GM12801 (cell line): ENCODE data around the gene RASA1.

Source experiments
- CTCF ChIP-seq: IDR thresholded peaks from one replicate; pipeline ENCODE4 v1.5.1; 2011; ENCODE audit warnings: control low read depth; ENCODE audit not compliant: insufficient read length; ENCODE audit errors: extremely low read depth

Gene RASA1

DNA sequence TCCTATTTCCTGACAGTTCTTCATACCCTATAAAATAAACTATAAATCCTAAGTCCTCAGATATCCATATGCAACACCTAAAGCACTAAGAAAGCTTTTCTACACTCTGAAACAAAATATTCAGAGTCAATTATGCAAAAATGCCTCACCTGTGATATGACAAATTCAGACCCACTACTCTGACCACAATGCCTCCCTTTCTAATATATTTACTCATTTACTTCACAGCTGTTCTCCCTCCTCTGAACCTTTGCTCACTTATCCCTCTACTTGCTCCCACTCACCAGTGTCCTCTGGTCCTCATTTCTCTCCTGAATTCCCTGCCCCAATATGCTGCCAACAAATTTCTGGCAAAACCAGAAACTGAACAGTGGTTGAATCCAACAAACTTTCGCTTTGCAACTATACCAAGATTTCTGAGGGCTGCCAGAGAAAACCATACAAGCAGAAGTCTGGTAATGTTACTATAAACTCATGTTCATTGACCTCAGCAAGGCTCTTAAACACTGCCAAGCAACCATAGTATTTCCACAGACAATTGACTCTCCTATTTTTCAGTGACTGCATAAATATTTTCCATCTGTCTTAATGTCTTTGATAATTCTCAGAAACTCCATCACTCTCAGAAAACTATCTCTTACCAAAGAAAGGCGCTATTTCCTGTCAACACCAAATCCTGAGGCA, 137.9 kb downstream of the RASA1 start:
- no peak for TF ChIP-seq CTCF

DNA sequence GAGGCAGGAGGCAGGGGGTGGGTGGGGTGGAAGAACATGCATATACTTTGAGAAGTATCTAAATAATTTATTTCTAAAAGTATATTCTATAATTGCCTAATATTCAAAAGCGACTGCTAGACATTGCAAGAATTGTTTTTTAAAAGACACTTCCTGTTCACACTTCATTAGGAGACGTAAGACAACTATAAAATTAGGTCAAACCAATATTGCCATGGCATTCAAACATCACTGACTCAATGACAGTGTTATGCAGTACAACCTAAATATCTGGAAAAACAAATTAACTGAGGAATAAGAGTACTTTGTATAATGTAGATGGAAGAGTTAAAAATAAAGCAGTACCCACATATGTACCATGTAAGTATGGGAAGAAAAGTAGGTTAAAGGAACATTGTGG, 140.5 kb downstream of the RASA1 start:
- no peak for TF ChIP-seq CTCF

- TF ChIP-seq CTCF, result no peak
These were observed 143.2 kb downstream of the RASA1 start for GRCh38 chr5:87410931-87411330.

DNA sequence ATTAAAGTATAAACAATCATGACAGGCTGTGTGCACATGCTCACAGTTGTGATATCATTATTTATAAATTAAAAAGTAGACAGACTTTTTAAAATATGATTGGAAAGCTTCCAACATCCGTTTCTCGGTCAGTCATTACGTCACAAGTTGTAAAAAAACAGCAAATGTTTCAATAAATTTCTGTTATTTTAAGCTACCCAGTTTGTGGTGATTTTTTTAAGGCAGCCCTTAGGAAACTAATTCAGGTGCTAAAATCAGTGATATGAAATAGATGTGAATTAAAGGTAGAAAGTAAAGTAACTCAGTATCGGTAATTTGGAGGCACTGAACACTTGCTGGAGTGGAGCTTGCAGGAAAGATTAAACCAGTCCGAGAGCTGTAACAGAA, 143.9 kb downstream of the RASA1 start:
- TF ChIP-seq CTCF, result no peak

- TF ChIP-seq CTCF, result no peak
These were observed 144.4 kb downstream of the RASA1 start for GRCh38 chr5:87411973-87412629.

DNA sequence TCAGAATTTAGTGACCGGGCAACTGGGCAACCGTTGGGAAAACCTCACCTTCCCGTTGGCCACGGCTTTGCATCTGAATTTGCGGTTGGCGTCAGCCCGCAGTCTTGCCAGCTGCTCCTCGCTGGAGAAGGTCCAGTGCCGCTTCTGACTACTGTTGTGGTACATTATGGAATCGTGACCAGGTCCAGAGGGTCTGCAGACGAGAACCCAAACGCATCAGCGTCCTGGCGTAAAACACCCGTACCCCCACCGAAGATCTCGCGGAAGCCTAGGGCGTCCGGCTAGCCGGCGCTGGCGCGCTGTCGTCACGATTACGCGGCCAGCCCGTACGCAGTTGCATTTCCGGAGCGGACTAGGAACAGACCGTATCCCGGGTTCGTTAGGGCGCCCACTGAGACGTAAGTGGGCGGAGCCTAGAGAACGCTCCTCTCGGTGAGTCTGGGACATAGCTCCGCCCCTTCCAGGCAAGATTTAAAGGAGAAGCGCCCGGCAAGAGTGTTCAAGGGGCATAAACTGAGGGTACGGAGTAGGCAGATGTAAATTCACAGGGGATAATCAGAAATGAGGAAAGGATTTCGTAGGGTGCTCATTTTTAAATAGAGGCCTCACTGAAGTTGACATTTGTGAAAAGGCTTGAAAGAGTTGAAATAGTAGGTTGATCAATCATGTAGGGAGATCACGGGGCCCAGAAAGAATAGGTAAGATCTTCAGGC, 145.1 kb downstream of the RASA1 start, which contains the start of gene CCNH:
TSS of gene CCNH (minus strand) at position 301 of the 713 bp plus-strand sequence. CDS start at position 165, 136 bp downstream.
- no peak for TF ChIP-seq CTCF

- TF ChIP-seq CTCF, result no peak
These were observed 145.6 kb downstream of the RASA1 start for GRCh38 chr5:87413343-87413645.
